ENCODE results near the gene GSX2.

Gene GSX2

GRCh38 chr4:54082168-54082567, 17.8 kb upstream of the GSX2 start:
- DNase-seq = peak; percentile 86

- DNase-seq = peak; percentile 48
These were observed 14.7 kb upstream of the GSX2 start for GRCh38 chr4:54085284-54085683.

GRCh38 chr4:54089875-54090274, 10.1 kb upstream of the GSX2 start:
- DNase-seq = no peak

- no peak for DNase-seq
These were observed 9.6 kb upstream of the GSX2 start for GRCh38 chr4:54090404-54090803.

GRCh38 chr4:54090804-54091623, 8.9 kb upstream of the GSX2 start:
- no peak for DNase-seq

- DNase-seq = peak; percentile 56
These were observed 8.1 kb upstream of the GSX2 start for GRCh38 chr4:54091637-54092404.

GRCh38 chr4:54092405-54093323, 7.3 kb upstream of the GSX2 start:
- no peak for DNase-seq

- no peak for DNase-seq
These were observed 6.4 kb upstream of the GSX2 start for GRCh38 chr4:54093324-54094240.

GRCh38 chr4:54094451-54094850, 5.5 kb upstream of the GSX2 start:
- DNase-seq = no peak

GRCh38 chr4:54095110-54095825, 4.7 kb upstream of the GSX2 start:
- DNase-seq = no peak

GRCh38 chr4:54096295-54096962, 3.5 kb upstream of the GSX2 start:
- DNase-seq = no peak

GRCh38 chr4:54097152-54097551, 2.8 kb upstream of the GSX2 start:
- DNase-seq = no peak

GRCh38 chr4:54098375-54098774, 1.6 kb upstream of the GSX2 start:
- DNase-seq = no peak

GRCh38 chr4:54099287-54099747, 646 bp upstream of the GSX2 start:
- no peak for DNase-seq

- no peak for DNase-seq
These were observed 729 bp downstream of the GSX2 start for GRCh38 chr4:54100595-54101189.

GRCh38 chr4:54101190-54102041, 1.5 kb downstream of the GSX2 start:
- no peak for DNase-seq

- no peak for DNase-seq
These were observed 2.7 kb downstream of the GSX2 start for GRCh38 chr4:54102531-54103106.

GRCh38 chr4:54103190-54103574, 3.2 kb downstream of the GSX2 start:
- DNase-seq = no peak

GRCh38 chr4:54104907-54105306, 4.9 kb downstream of the GSX2 start:
- DNase-seq = no peak
